Panc1 (cell line): ENCODE results near the gene LAMC2. TPM values are rescaled to one million over a fixed set of nuclear protein-coding genes. Genes with fewer than 3 reads are reported as not detected.

Experiments
- ATAC-seq: fragments of 200-7000 bp; cut with Tn5 transposase; 2 replicates; pipeline ENCODE4 v1.9.1; 2020; ENCODE audit warnings: mild to moderate bottlenecking, moderate library complexity
- BruUV-seq: library from RNA; stranded (reverse); fragments of 400-500 nt; replicated peaks from 2 replicates; lab custom pipeline; 2021; lab: Mats Ljungman, UMichigan
- CTCF ChIA-PET: fragments of 300-600 bp; sonication (Branson Sonifier 250); formaldehyde crosslinking; loops from one replicate; lab custom pipeline; 2022; ENCODE audit warnings: antibody characterized with exemption; lab: Charles Lee
- POLR2A ChIA-PET: fragments of 300-600 bp; sonication (Branson Sonifier 250); formaldehyde crosslinking; loops from one replicate; lab custom pipeline; 2022; ENCODE audit warnings: antibody characterized with exemption; lab: Charles Lee
- DNase-seq: peaks from one replicate; pipeline ENCODE4 v3.0.0-alpha.2; 2010; ENCODE audit warnings: low read depth, low spot score
- H3K27ac ChIP-seq: 2 replicates; pipeline ENCODE4 v1.5.1; 2011; ENCODE audit warnings: mild to moderate bottlenecking, low read length, inconsistent platforms
- H3K27me3 ChIP-seq: fragments of 200-500 bp; sonication (Bioruptor generic); 2 replicates; pipeline ENCODE4 v1.6.0; 2014; ENCODE audit warnings: low read length, inconsistent platforms; ENCODE audit not compliant: control insufficient read depth, insufficient read depth
- H3K36me3 ChIP-seq: fragments of 200-500 bp; sonication (Bioruptor generic); 2 replicates; pipeline ENCODE4 v1.5.1; 2014; ENCODE audit warnings: inconsistent platforms, mild to moderate bottlenecking, low read length, moderate library complexity; ENCODE audit not compliant: control insufficient read depth, insufficient read depth
- H3K4me1 ChIP-seq: 2 replicates; pipeline ENCODE4 v1.5.1; 2011; ENCODE audit warnings: inconsistent platforms, mild to moderate bottlenecking, low read length, moderate library complexity; ENCODE audit not compliant: control insufficient read depth, insufficient read depth
- H3K4me3 ChIP-seq, 2 experiments: 2 replicates each; pipeline ENCODE4 v1.5.1; 2011 to 2012; ENCODE audit warnings: low read depth in 2 of 2, low read length in 2 of 2, mild to moderate bottlenecking in 2 of 2, inconsistent platforms in 1 of 2, moderate library complexity in 1 of 2
- H3K9me3 ChIP-seq: fragments of 200-500 bp; sonication (Bioruptor generic); 2 replicates; pipeline ENCODE4 v1.5.1; 2014; ENCODE audit warnings: low read depth, mild to moderate bottlenecking, inconsistent platforms, low read length, moderate library complexity; ENCODE audit not compliant: control insufficient read depth, insufficient read depth
- CTCF ChIP-seq: fragments of 450-650 bp; IDR thresholded peaks from 2 replicates; pipeline ENCODE4 v1.5.1; 2017; ENCODE audit warnings: mild to moderate bottlenecking
- POLR2AphosphoS5 ChIP-seq: IDR thresholded peaks from 2 replicates; pipeline ENCODE4 v1.6.1; 2012; ENCODE audit warnings: mild to moderate bottlenecking, low read depth, low read length, moderate library complexity
- REST ChIP-seq, 2 experiments: IDR thresholded peaks; 2 replicates each; pipeline ENCODE4 v1.6.1; 2011 to 2012; ENCODE audit warnings: low read depth in 2 of 2, control low read depth in 1 of 2, low read length in 1 of 2, mild to moderate bottlenecking in 1 of 2, moderate library complexity in 1 of 2; ENCODE audit not compliant: insufficient read depth in 1 of 2
- SIN3A ChIP-seq: IDR thresholded peaks from 2 replicates; pipeline ENCODE4 v1.6.1; 2012; ENCODE audit warnings: low read depth, mild to moderate bottlenecking, low read length, moderate library complexity, borderline replicate concordance; ENCODE audit not compliant: insufficient read depth
- TCF7L2 ChIP-seq: IDR thresholded peaks from 2 replicates; pipeline ENCODE4 v1.6.1; 2011; ENCODE audit warnings: mild to moderate bottlenecking, low read depth, low read length, inconsistent platforms
- in situ Hi-C: cut with HindIII; loops from 2 replicates; pipeline ENCODE4 v1.10.0; 2016; ENCODE audit warnings: low sequenced_read_pairs, low pct_unique_long_range_greater_than_20kb
- intact Hi-C: fragments of 100-400 bp; cut with micrococcal nuclease; formaldehyde crosslinking; loops from one replicate; pipeline ENCODE4 v1.10.0; 2022; ENCODE audit not compliant: unreplicated experiment
- total RNA-seq: library from RNA; stranded (reverse); gene quantifications from one replicate; pipeline ENCODE4 v1.2.1, GENCODE V29; 2021; ENCODE audit not compliant: unreplicated experiment

LAMC2 gene
- total RNA-seq, 1 experiment from 2014 or later, result 8.3 TPM

GRCh38 chr1:183138301-183138700 is 47.8 kb upstream of the LAMC2 start:
- no peak for DNase-seq
- ChIA-PET CTCF (no interaction called here), POLR2A (no interaction called here)
- Histone ChIP-seq H3K4me3 (no peak overlapping the region), H3K4me1 (no peaks in the 10 kb centered on the region), H3K27me3 (no peaks in the 10 kb centered on the region), H3K9me3 (no peaks in the 10 kb centered on the region), H3K36me3 (peaks cover 9% of the 10 kb centered on the region), H3K27ac (no peak overlapping the region)
- intact Hi-C loops, result no loop called here
- TF ChIP-seq REST (IDR thresholded peaks at IDR 0.05; ENCODE audit: insufficient read depth in 1 of 2, low read depth in 2 of 2, low read length in 1 of 2) (no peak), CTCF (no peak), SIN3A (no peak), TCF7L2 (no peak), POLR2AphosphoS5 (no peak)
- no TSS peak for BruUV-seq
- ATAC-seq, result no peak
- in situ Hi-C loops, result no loop called here

- in situ Hi-C loops, result no loop called here
- no peaks in the 10 kb centered on the region for H3K27me3 ChIP-seq
- H3K27ac ChIP-seq, result no peak overlapping the region
- ChIA-PET CTCF (no interaction called here), POLR2A (no interaction called here)
- peak; percentile 50 for DNase-seq
- no peak overlapping the region for H3K4me3 ChIP-seq
- intact Hi-C loops, result no loop called here
- ATAC-seq, result peak; percentile 73
- H3K4me1 ChIP-seq, result no peaks in the 10 kb centered on the region
- peaks cover 6% of the 10 kb centered on the region; the same call in 1 of the 2 replicates for H3K36me3 ChIP-seq
- H3K9me3 ChIP-seq, result no peaks in the 10 kb centered on the region
- BruUV-seq, result no TSS peak
- TF ChIP-seq POLR2AphosphoS5 (no peak), TCF7L2 (no peak), CTCF (no peak), SIN3A (no peak), REST (IDR thresholded peaks at IDR 0.05; ENCODE audit: insufficient read depth in 1 of 2, low read depth in 2 of 2, low read length in 1 of 2) (no peak)
Measured at GRCh38 chr1:183139281-183139942, 46.7 kb upstream of the LAMC2 start.
